ENCODE data around the gene TANC1. TPM values are rescaled to one million over a fixed set of nuclear protein-coding genes. Genes with fewer than 3 reads are reported as not detected.
A peak's percentile ranks its signal among the peaks of the same experiment; 100 is the strongest.

The TANC1 gene
- total and polyA plus RNA-seq, 2 of the 4 experiments (the other 2 are of a cell fraction): 10.2 to 12.9 TPM

DNA sequence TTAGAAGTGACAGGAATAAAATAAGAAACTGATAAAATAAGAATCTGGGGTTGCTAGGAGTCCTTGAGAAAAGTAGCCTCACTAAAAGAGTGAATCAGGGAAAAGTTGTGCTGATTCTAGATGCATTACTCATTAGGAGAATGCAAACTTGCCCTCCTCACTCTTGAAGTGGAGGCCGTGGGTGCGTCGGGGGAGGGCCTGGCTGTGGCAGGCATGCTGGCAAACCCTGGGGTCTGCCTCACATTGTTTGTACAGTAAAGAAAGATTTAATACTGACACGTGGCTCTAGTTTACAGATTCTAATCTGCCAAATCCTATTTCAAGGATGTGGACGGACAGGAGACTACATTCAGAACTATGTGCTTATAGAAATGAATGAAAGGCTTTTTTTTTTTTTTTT, 41.9 kb downstream of the TANC1 start:
- no peak overlapping the region for H2AK9ac ChIP-seq (replicated peaks; ENCODE audit: low read depth, low read length, poor library complexity)
- 17% methylated on average over 3 of the region's 5 CpGs; no CpG with 5 or more reads in 1 of the 2 experiments for WGBS, 2 experiments (ENCODE audit: extremely low coverage in 2 of 2, insufficient read length in 1 of 2)
- DNase-seq (peak; percentile 80), ATAC-seq (ENCODE audit: low read depth) (peak; percentile 97)
- H3K27me3 ChIP-seq (ENCODE audit: control insufficient read depth, insufficient read depth, low read length): no peaks in the 10 kb centered on the region
- no peak overlapping the region for H3K56ac ChIP-seq (ENCODE audit: extremely low read depth, insufficient read depth, low read length)
- H2BK20ac ChIP-seq (ENCODE audit: low read depth, low read length): no peak overlapping the region
- H3K23ac ChIP-seq (ENCODE audit: low read depth, low read length): peak overlapping the region; percentile 35; the same call in 1 of the 2 replicates
- H3K18ac ChIP-seq (ENCODE audit: low read depth, low read length): peak overlapping the region; percentile 2; the same call in 1 of the 2 replicates
- dilution Hi-C loops (cut with HindIII; ENCODE audit: low sequenced_read_pairs, unreplicated experiment): no loop called here
- H2BK15ac ChIP-seq (ENCODE audit: low read depth, low read length): no peak overlapping the region
- peak overlapping the region; percentile 76 for H2AFZ ChIP-seq (replicated peaks; ENCODE audit: low read length, poor library complexity)
- peak overlapping the region in 1 of 2 experiments; percentile 45; a peak in 1 of 4 replicates for H4K8ac ChIP-seq (ENCODE audit: low read depth in 2 of 2, low read length in 2 of 2)
- in situ Hi-C loops (cut with MboI; ENCODE audit: low sequenced_read_pairs): no loop called here
- H3K4me1 ChIP-seq (ENCODE audit: control insufficient read depth, insufficient read depth, low read length): peaks cover 2% of the 10 kb centered on the region; the same call in 1 of the 2 replicates
- H2BK5ac ChIP-seq (ENCODE audit: low read depth, low read length, poor library complexity, severe bottlenecking): peak overlapping the region; percentile 94
- no TSS peak for BruUV-seq (replicated peaks)
- 0 out of 2 replicates have a peak overlapping the region, but pooled peaks have one; percentile 25 for H2BK120ac ChIP-seq (ENCODE audit: low read depth, low read length)
- peaks cover 9% of the 10 kb centered on the region; the same call in 1 of the 2 replicates for H4K20me1 ChIP-seq (ENCODE audit: insufficient read depth, low read length)
- peak overlapping the region; percentile 35; the same call in 1 of the 2 replicates for H3K27ac ChIP-seq (ENCODE audit: insufficient read depth, low read length)
- intact Hi-C loops (cut with micrococcal nuclease): loop anchor here (2.0 kb wide), 1 partner anchor 18 kb away; no protein-coding TSS in a partner anchor
- no peak overlapping the region for H3K14ac ChIP-seq (replicated peaks; ENCODE audit: low read depth, low read length)
- CTCF ChIA-PET: interaction anchor here (0.7 kb wide), 1 partner anchor 15 kb away, joined by 3 read pairs; no protein-coding TSS in a partner anchor
- no peak overlapping the region for H3K4me3 ChIP-seq (ENCODE audit: insufficient read depth, low read depth, low read length)
- peaks cover 14% of the 10 kb centered on the region; the same call in 1 of the 2 replicates for H3K36me3 ChIP-seq (ENCODE audit: control insufficient read depth, insufficient read depth, low read length)
- H4K5ac ChIP-seq (ENCODE audit: low read depth, low read length): no peak overlapping the region
- peak overlapping the region; percentile 30; the same call in 1 of the 2 replicates for H3K4ac ChIP-seq (ENCODE audit: low read depth, low read length)
- POLR2A ChIA-PET (ENCODE audit: unreplicated experiment): no interaction called here
- peak overlapping the region; percentile 43 for H3K4me2 ChIP-seq (ENCODE audit: low read depth, low read length)
- H2AK5ac ChIP-seq (ENCODE audit: low read depth, low read length): no peak overlapping the region
- H3K9me3 ChIP-seq (ENCODE audit: control insufficient read depth, insufficient read depth, low read length): peaks cover 7% of the 10 kb centered on the region
- TF ChIP-seq RFX5 (IDR thresholded peaks at IDR 0.05; ENCODE audit: low read depth, low read length): no peak
- TF ChIP-seq RAD21 (IDR thresholded peaks at IDR 0.05; ENCODE audit: low read length): no peak
- peak; percentile 81 for TF ChIP-seq MXI1 (IDR thresholded peaks at IDR 0.05; ENCODE audit: borderline replicate concordance, low read depth, low read length)
- 0 out of 2 replicates have a peak, but pooled peaks have one; percentile 24 for TF ChIP-seq FOS (IDR thresholded peaks at IDR 0.05; ENCODE audit: low read depth, low read length)
- TF ChIP-seq MAZ (IDR thresholded peaks at IDR 0.05; ENCODE audit: borderline replicate concordance, low read depth, low read length): no peak
- no peak for TF ChIP-seq CHD1 (IDR thresholded peaks at IDR 0.05; ENCODE audit: low read depth, low read length)
- 0 out of 2 replicates have a peak, but pooled peaks have one; percentile 22 for TF ChIP-seq MAFK (IDR thresholded peaks at IDR 0.05; ENCODE audit: low read depth, low read length)
- TF ChIP-seq POLR2A (IDR thresholded peaks at IDR 0.05; ENCODE audit: low read depth, low read length): no peak
- TF ChIP-seq, protein P1, sequence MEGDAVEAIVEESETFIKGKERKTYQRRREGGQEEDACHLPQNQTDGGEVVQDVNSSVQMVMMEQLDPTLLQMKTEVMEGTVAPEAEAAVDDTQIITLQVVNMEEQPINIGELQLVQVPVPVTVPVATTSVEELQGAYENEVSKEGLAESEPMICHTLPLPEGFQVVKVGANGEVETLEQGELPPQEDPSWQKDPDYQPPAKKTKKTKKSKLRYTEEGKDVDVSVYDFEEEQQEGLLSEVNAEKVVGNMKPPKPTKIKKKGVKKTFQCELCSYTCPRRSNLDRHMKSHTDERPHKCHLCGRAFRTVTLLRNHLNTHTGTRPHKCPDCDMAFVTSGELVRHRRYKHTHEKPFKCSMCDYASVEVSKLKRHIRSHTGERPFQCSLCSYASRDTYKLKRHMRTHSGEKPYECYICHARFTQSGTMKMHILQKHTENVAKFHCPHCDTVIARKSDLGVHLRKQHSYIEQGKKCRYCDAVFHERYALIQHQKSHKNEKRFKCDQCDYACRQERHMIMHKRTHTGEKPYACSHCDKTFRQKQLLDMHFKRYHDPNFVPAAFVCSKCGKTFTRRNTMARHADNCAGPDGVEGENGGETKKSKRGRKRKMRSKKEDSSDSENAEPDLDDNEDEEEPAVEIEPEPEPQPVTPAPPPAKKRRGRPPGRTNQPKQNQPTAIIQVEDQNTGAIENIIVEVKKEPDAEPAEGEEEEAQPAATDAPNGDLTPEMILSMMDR (conservative IDR thresholded peaks at IDR 0.05; ENCODE audit: low read depth, low read length): no peak
- TF ChIP-seq, protein P2, sequence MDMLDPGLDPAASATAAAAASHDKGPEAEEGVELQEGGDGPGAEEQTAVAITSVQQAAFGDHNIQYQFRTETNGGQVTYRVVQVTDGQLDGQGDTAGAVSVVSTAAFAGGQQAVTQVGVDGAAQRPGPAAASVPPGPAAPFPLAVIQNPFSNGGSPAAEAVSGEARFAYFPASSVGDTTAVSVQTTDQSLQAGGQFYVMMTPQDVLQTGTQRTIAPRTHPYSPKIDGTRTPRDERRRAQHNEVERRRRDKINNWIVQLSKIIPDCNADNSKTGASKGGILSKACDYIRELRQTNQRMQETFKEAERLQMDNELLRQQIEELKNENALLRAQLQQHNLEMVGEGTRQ (IDR thresholded peaks at IDR 0.05; ENCODE audit: low read depth, low read length): no peak
- TF ChIP-seq, protein P3, sequence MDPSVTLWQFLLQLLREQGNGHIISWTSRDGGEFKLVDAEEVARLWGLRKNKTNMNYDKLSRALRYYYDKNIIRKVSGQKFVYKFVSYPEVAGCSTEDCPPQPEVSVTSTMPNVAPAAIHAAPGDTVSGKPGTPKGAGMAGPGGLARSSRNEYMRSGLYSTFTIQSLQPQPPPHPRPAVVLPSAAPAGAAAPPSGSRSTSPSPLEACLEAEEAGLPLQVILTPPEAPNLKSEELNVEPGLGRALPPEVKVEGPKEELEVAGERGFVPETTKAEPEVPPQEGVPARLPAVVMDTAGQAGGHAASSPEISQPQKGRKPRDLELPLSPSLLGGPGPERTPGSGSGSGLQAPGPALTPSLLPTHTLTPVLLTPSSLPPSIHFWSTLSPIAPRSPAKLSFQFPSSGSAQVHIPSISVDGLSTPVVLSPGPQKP (IDR thresholded peaks at IDR 0.05; ENCODE audit: borderline replicate concordance, low read depth, low read length): no peak
- 0 out of 2 replicates have a peak, but pooled peaks have one; percentile 16 for TF ChIP-seq NFE2L2 (IDR thresholded peaks at IDR 0.05; ENCODE audit: low read depth, low read length)
- TF ChIP-seq SMC3 (IDR thresholded peaks at IDR 0.05; ENCODE audit: low read depth, low read length): 0 out of 2 replicates have a peak, but pooled peaks have one; percentile 8
- 0 out of 2 replicates have a peak, but pooled peaks have one; percentile 20 for TF ChIP-seq BHLHE40 (IDR thresholded peaks at IDR 0.05; ENCODE audit: low read depth, low read length)
- peaks cover 25 to 50% of the 10 kb centered on the region in 2 experiments for H3K79me1 ChIP-seq (ENCODE audit: low read depth in 1 of 2, low read length in 2 of 2)
- peaks cover 5% of the 10 kb centered on the region for H3K9me1 ChIP-seq (ENCODE audit: insufficient read depth, low read length)
- H4K91ac ChIP-seq (ENCODE audit: insufficient read depth, low read depth, low read length): no peak overlapping the region
- no peak overlapping the region for H3K9ac ChIP-seq (ENCODE audit: low read depth, low read length)

All from IMR-90 (cell line).